Measurements from ENCODE around the gene VAPB. TPM values are rescaled to one million over a fixed set of nuclear protein-coding genes. Genes with fewer than 3 reads are reported as not detected.

Gene VAPB
- total and polyA plus RNA-seq, 8 donors: 36.3 to 52.9 (median 46.2) TPM

DNA sequence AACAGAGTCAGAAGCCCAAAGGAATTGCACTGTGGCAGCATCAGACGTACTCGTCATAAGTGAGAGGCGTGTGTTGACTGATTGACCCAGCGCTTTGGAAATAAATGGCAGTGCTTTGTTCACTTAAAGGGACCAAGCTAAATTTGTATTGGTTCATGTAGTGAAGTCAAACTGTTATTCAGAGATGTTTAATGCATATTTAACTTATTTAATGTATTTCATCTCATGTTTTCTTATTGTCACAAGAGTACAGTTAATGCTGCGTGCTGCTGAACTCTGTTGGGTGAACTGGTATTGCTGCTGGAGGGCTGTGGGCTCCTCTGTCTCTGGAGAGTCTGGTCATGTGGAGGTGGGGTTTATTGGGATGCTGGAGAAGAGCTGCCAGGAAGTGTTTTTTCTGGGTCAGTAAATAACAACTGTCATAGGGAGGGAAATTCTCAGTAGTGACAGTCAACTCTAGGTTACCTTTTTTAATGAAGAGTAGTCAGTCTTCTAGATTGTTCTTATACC lies 55.8 kb downstream of the VAPB start:
- Histone ChIP-seq H3K36me3 (peaks cover 0 to 53% of the 10 kb centered on the region in 2 donors), H3K4me3 (no peak overlapping the region), H3K27me3 (no peaks in the 10 kb centered on the region), H3K27ac (no peak overlapping the region), H3K9me3 (no peaks in the 10 kb centered on the region), H3K4me1 (no peaks in the 10 kb centered on the region)
- no peak for DNase-seq
- no peak for ATAC-seq
- intact Hi-C loops (cut with DNase I): no loop called here
- TF ChIP-seq, protein P1, sequence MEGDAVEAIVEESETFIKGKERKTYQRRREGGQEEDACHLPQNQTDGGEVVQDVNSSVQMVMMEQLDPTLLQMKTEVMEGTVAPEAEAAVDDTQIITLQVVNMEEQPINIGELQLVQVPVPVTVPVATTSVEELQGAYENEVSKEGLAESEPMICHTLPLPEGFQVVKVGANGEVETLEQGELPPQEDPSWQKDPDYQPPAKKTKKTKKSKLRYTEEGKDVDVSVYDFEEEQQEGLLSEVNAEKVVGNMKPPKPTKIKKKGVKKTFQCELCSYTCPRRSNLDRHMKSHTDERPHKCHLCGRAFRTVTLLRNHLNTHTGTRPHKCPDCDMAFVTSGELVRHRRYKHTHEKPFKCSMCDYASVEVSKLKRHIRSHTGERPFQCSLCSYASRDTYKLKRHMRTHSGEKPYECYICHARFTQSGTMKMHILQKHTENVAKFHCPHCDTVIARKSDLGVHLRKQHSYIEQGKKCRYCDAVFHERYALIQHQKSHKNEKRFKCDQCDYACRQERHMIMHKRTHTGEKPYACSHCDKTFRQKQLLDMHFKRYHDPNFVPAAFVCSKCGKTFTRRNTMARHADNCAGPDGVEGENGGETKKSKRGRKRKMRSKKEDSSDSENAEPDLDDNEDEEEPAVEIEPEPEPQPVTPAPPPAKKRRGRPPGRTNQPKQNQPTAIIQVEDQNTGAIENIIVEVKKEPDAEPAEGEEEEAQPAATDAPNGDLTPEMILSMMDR (IDR thresholded peaks at IDR 0.05): no peak

DNA sequence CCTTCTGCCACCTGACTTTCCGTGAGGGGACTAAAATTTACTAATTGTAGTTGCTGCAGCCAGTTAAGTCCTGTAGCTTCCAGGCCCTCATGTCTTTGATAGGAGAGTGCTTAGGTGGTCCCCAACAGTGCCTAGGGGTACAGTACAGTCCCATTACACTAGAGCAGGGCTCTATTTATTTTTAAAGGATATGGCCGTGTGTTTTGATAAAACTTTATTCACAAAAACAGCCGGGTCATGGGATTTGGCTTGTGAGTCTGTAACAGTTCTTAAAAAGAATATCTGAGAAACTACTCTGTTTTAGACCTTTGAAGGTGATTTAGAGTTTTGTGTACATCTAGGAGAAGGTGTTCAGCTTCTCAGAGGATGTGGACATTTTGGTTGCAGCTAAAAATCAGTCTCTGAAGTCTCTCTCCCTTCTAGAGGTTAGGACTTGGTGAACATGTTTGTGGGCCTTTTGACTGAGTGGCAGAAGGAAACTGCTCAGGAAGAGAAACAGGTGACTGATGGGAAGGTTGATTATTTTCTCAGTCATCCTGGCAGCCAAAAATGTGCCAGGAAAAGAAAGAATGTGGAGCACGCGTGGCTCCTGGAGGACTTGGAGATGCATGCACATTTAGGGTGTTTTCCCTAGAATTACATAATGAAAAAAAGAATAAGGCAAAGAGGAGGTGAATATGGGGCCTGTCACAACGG lies 57.4 kb downstream of the VAPB start:
- Histone ChIP-seq H3K27ac (no peak overlapping the region), H3K27me3 (no peaks in the 10 kb centered on the region), H3K9me3 (no peaks in the 10 kb centered on the region), H3K4me3 (no peak overlapping the region), H3K36me3 (peaks cover 0 to 41% of the 10 kb centered on the region in 2 donors), H3K4me1 (no peaks in the 10 kb centered on the region)
- DNase-seq: no peak
- intact Hi-C loops (cut with DNase I): no loop called here
- TF ChIP-seq, protein P1 (IDR thresholded peaks at IDR 0.05): no peak
- no peak for ATAC-seq

DNA sequence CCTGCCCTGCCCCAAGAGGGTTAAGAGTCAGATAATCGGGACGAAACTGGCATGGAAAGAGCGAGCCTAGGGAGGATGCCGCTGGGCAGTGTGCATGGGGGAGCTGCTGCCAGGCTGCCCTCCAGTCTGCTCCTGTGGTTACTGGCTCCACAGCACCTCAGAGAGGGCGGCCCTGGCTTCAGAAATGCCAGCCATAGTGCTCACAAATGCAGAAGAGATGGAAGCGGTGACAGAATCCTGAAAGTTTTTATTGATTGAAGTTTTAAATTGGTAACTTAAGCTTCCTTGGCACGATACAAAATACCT lies 57.9 kb downstream of the VAPB start:
- no peak overlapping the region for H3K4me3 ChIP-seq
- TF ChIP-seq, protein P1 (IDR thresholded peaks at IDR 0.05): no peak
- no peaks in the 10 kb centered on the region for H3K9me3 ChIP-seq
- peaks cover 0 to 36% of the 10 kb centered on the region in 2 donors for H3K36me3 ChIP-seq
- ATAC-seq: peak; percentile 54
- intact Hi-C loops (cut with DNase I): no loop called here
- no peaks in the 10 kb centered on the region for H3K27me3 ChIP-seq
- no peaks in the 10 kb centered on the region for H3K4me1 ChIP-seq
- no peak overlapping the region for H3K27ac ChIP-seq
- no peak for DNase-seq

DNA sequence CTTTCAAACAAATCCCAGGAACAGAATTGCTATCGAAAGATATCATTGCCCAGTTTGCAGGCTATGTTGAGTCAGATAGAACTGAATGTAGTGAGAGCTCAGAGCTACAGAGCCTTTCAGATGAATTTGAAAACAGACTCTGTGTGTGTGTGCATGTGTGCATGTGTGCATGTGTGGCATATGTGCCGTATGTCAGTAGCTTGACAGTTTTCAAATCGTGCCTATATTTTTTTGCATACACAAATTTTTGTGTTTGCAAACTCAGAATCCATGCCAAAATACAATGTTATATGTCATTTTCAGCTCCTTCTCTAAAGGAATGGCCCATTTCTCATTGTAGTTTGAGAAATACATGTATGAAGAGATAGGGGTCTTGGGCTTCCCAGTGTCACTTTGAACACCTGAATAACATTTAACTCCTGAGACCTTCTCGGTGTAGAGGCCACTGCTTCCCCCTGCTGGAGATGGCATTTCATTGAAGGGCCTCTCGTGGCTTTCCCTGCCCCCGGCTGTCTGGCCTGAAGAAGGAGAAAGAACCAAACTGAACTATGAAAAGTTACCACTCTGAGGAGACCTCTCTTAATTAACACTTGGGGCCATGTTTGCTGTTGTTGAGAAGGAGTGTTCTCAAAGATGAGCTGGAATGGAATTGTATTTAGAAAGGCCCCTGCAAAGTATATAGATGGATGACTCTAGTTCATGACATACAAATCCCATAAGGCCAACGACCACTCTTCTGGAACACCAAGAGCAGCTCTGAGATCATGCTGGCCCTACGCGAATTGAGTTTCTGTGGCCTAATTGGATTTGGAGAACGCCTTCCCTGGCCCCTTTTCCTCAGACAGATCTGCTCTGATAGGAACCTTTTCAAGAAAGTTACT lies 58.7 kb downstream of the VAPB start:
- ATAC-seq (peak; percentile 95), DNase-seq (peak in 1 of 4 donors; percentile 33)
- Histone ChIP-seq H3K36me3 (peaks cover 0 to 35% of the 10 kb centered on the region in 2 donors), H3K4me1 (no peaks in the 10 kb centered on the region), H3K9me3 (no peaks in the 10 kb centered on the region), H3K27ac (no peak overlapping the region), H3K4me3 (no peak overlapping the region), H3K27me3 (no peaks in the 10 kb centered on the region)
- intact Hi-C loops (cut with DNase I): no loop called here
- TF ChIP-seq, protein P1 (IDR thresholded peaks at IDR 0.05): peak; percentile 42 to 45

DNA sequence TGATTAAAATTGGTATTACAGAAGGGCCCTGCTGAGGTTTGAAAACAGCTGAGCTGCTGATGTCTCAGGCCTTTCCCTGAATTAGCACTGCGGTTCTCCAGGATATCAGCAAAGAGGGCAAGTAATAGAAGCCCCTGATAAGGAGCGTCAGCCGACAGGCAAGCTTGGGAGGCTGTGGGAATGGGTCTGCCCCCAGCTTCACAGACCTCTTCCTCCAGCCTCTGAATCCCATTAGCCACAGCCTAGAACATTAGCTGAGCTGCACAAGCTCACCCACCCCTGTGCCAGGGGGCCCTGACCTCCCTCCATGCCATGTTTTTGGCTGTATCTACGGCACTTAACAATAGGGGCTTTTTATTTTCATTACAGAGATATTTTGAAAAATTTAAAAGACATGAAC lies 59.9 kb downstream of the VAPB start:
- H3K27me3 ChIP-seq: no peaks in the 10 kb centered on the region
- no peaks in the 10 kb centered on the region for H3K9me3 ChIP-seq
- no peak overlapping the region for H3K27ac ChIP-seq
- TF ChIP-seq, protein P1 (IDR thresholded peaks at IDR 0.05): no peak
- H3K4me3 ChIP-seq: no peak overlapping the region
- peaks cover 0 to 30% of the 10 kb centered on the region in 2 donors for H3K36me3 ChIP-seq
- H3K4me1 ChIP-seq: no peaks in the 10 kb centered on the region
- ATAC-seq (no peak), DNase-seq (no peak)
- intact Hi-C loops (cut with DNase I): no loop called here

Data from left lung (tissue), 10 donors.